Breast epithelium (tissue), 4 donors: ENCODE data around the gene SCN9A. TPM values are rescaled to one million over a fixed set of nuclear protein-coding genes. Genes with fewer than 3 reads are reported as not detected.

Source experiments
- DNase-seq, 2 donors: peaks; one replicate each; pipeline ENCODE4 v3.0.0-alpha.2; 2019; ENCODE audit warnings: low spot score in 2 of 2
- H3K27ac ChIP-seq, 2 donors: fragments of 200-600 bp; sonication (generic) in 1 of 2; one replicate each; pipeline ENCODE4 v1.5.1; 2016 to 2019; ENCODE audit warnings: mild to moderate bottlenecking in 1 of 2
- H3K27me3 ChIP-seq, 2 donors: fragments of 200-600 bp; sonication (generic) in 1 of 2; one replicate each; pipeline versions ENCODE4 v1.5.1 to v1.6.0; 2017 to 2019; ENCODE audit warnings: control low read depth in 1 of 2, mild to moderate bottlenecking in 1 of 2
- H3K36me3 ChIP-seq: fragments of 200-600 bp; one replicate; pipeline ENCODE4 v1.5.1; 2019
- H3K4me1 ChIP-seq, 2 donors: fragments of 200-600 bp; sonication (generic); one replicate each; pipeline ENCODE4 v1.5.1; 2016 to 2019; ENCODE audit warnings: control low read depth in 1 of 2
- H3K4me3 ChIP-seq, 3 donors: fragments of 200-600 bp; sonication (generic); 1 replicate in 2 of 3; 2 replicates in 1 of 3; pipeline ENCODE4 v1.5.1; 2016 to 2019; ENCODE audit warnings: mild to moderate bottlenecking in 3 of 3, moderate library complexity in 2 of 3
- H3K9me3 ChIP-seq, 2 donors: fragments of 200-600 bp; sonication (generic) in 1 of 2; one replicate each; pipeline ENCODE4 v1.5.1; 2016 to 2019; ENCODE audit warnings: control low read depth in 1 of 2
- CTCF ChIP-seq, 3 donors: fragments of 450-650 bp; IDR thresholded peaks; one replicate each; pipeline ENCODE4 v1.5.1; 2016 to 2017; ENCODE audit warnings: antibody characterized with exemption in 3 of 3, mild to moderate bottlenecking in 3 of 3, moderate library complexity in 3 of 3
- POLR2A ChIP-seq: fragments of 450-650 bp; IDR thresholded peaks from one replicate; pipeline ENCODE4 v1.6.1; 2016; ENCODE audit warnings: antibody characterized with exemption, mild to moderate bottlenecking, moderate library complexity
- POLR2AphosphoS5 ChIP-seq, 3 donors: sonication (generic); formaldehyde crosslinking; IDR thresholded peaks; one replicate each; pipeline ENCODE4 v1.6.1; 2017; ENCODE audit warnings: antibody characterized with exemption in 3 of 3
- intact Hi-C: fragments of 100-400 bp; cut with DNase I; formaldehyde crosslinking; loops from one replicate; pipeline ENCODE4 v1.15.1; 2023; ENCODE audit warnings: low total_unique reads
- total RNA-seq, 3 donors: library from RNA; depleted of rRNA; stranded (reverse); fragments of >200 nt; gene quantifications; one replicate each; pipeline ENCODE4 v1.1.0, GENCODE V29; 2016

The SCN9A gene
- total RNA-seq: 10 to 100 TPM in 1 of 3 donors, 1 to 10 TPM in 2; 2.0 to 12.5 (median 3.5) TPM

GRCh38 chr2:166375736-166376487 is at the start of gene SCN9A:
Gene SCN9A (minus strand): TSS chr2:166375944. CDS start chr2:166311756, 64,188 bp downstream.
- Histone ChIP-seq H3K27me3 (peaks cover 0 to 10% of the 10 kb centered on the region in 2 donors), H3K4me1 (peaks cover 0 to 3% of the 10 kb centered on the region in 2 donors), H3K27ac (no peak within 1 kb of the TSS), H3K36me3 (no peaks in the 10 kb centered on the region), H3K9me3 (no peaks in the 10 kb centered on the region), H3K4me3 (peak within 1 kb of the TSS; percentile 55 to 72 (median 56))
- DNase-seq: peak; percentile 26 to 62
- TF ChIP-seq POLR2A (no peak), POLR2AphosphoS5 (IDR thresholded peaks at IDR 0.05) (no peak), CTCF (IDR thresholded peaks at IDR 0.05) (no peak)
- intact Hi-C loops: no loop called here

GRCh38 chr2:166424841-166425240 is 49.1 kb upstream of the SCN9A start:
- Histone ChIP-seq H3K27ac (no peak overlapping the region), H3K27me3 (no peaks in the 10 kb centered on the region), H3K4me1 (no peaks in the 10 kb centered on the region), H3K4me3 (no peak overlapping the region), H3K9me3 (no peaks in the 10 kb centered on the region), H3K36me3 (no peaks in the 10 kb centered on the region)
- TF ChIP-seq POLR2A: no peak
- TF ChIP-seq POLR2AphosphoS5 (IDR thresholded peaks at IDR 0.05): no peak
- no peak for TF ChIP-seq CTCF (IDR thresholded peaks at IDR 0.05)
- DNase-seq: no peak
- intact Hi-C loops: no loop called here

DNA sequence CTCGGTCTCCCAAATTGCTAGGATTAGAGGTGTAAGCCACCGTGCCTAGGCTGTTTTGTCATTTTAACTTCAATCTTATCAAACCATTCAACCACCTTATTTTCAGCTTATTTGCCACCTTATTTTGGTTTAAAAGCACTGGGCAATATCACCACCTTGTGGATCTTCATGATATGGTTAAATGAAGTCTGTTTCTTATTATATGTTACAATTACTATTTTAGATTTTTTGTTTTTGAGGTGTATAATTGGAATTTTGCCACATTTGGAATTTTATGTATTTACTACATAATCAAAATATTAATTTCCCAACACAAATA is 43.8 kb upstream of the SCN9A start:
- intact Hi-C loops: no loop called here
- H3K27me3 ChIP-seq: no peaks in the 10 kb centered on the region
- no peak for TF ChIP-seq POLR2AphosphoS5 (IDR thresholded peaks at IDR 0.05)
- TF ChIP-seq POLR2A: no peak
- TF ChIP-seq CTCF (IDR thresholded peaks at IDR 0.05): no peak
- H3K27ac ChIP-seq: no peak overlapping the region
- no peaks in the 10 kb centered on the region for H3K4me1 ChIP-seq
- H3K4me3 ChIP-seq: no peak overlapping the region
- H3K9me3 ChIP-seq: no peaks in the 10 kb centered on the region
- no peak for DNase-seq
- no peaks in the 10 kb centered on the region for H3K36me3 ChIP-seq

DNA sequence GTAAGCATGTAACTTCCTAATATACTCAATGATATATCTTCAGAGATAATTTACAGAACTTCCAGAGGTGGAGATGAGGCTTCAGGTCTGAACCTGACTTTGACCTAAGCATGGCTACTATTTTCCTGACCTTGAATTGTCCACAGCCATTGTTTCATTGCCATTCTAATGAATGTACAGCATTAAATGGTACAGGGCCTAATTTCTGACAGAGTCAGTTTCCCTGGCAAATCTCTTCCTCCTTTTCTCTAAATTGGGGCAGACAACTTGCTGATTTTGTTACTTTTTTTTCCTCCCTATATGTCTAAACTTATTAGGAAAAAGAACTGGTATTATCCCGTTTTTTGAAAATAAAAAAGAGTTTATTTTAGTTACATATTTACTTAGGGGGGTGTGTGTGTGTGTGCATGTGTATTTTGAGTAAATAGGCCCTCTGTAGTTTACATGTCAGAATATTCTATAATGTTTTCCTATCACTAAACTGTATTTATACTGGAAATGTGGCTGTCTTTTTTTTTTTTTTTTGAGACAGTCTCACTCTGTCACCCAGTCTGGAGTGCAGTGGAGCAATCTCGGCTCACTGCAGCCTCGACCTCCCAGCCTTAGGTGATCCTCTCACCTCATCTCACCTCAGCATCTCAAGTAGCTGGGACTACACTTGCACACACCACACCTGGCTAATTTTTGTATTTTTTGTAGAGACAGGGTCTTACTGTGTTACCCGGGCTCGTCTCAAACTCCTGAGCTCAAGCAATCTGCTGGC is 43.3 kb upstream of the SCN9A start:
- H3K9me3 ChIP-seq: no peaks in the 10 kb centered on the region
- no peak for TF ChIP-seq POLR2AphosphoS5 (IDR thresholded peaks at IDR 0.05)
- TF ChIP-seq POLR2A: no peak
- TF ChIP-seq CTCF (IDR thresholded peaks at IDR 0.05): no peak
- intact Hi-C loops: no loop called here

DNA sequence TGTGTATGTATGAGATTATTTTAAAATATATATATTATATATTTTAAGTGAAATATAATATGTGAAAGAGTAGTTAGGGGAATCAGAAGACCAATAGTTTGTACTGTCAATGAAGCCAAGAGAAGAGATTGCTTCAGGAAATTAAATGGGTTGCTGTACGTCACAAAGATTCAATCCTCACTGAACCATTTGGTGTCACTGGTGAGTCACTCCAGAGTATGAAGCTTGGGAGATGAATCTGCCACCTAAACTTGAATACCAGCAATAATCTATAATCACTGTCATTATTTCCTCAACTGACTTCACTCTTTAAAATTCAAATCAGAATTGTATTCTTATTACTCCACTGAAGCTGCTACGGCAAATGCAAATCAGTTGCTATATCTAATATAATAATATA is 41.9 kb upstream of the SCN9A start:
- Histone ChIP-seq H3K4me1 (no peaks in the 10 kb centered on the region), H3K36me3 (no peaks in the 10 kb centered on the region), H3K4me3 (no peak overlapping the region), H3K27ac (no peak overlapping the region), H3K27me3 (no peaks in the 10 kb centered on the region), H3K9me3 (no peaks in the 10 kb centered on the region)
- intact Hi-C loops: no loop called here
- TF ChIP-seq CTCF (IDR thresholded peaks at IDR 0.05) (no peak), POLR2AphosphoS5 (IDR thresholded peaks at IDR 0.05) (no peak), POLR2A (no peak)
- no peak for DNase-seq

More for the DNA sequence above, 43.3 kb upstream of the SCN9A start:
- Histone ChIP-seq H3K4me1 (no peaks in the 10 kb centered on the region), H3K36me3 (no peaks in the 10 kb centered on the region), H3K4me3 (no peak overlapping the region), H3K27me3 (no peaks in the 10 kb centered on the region), H3K27ac (no peak overlapping the region)
- no peak for DNase-seq
